Body of pancreas (tissue), 4 donors: ENCODE data around the gene FALEC.

Experiments
- CTCF ChIP-seq, 7 experiments: fragments of 450-650 bp in 4 of 7; fragments of 200-600 bp in 3 of 7; sonication (generic) in 3 of 7; IDR thresholded peaks; one replicate each; pipeline ENCODE4 v1.5.1; 2016 to 2019; ENCODE audit warnings: antibody characterized with exemption in 7 of 7
- POLR2A ChIP-seq, 3 donors: fragments of 450-650 bp; IDR thresholded peaks; one replicate each; pipeline ENCODE4 v1.6.1; 2016; ENCODE audit warnings: antibody characterized with exemption in 3 of 3, mild to moderate bottlenecking in 2 of 3

GRCh38 chr1:150543500-150544143, 28.1 kb downstream of the FALEC start:
- no peak for TF ChIP-seq CTCF (IDR thresholded peaks at IDR 0.05)
- TF ChIP-seq POLR2A (IDR thresholded peaks at IDR 0.05) = no peak
